HG03469 (cell line): Measurements from ENCODE around the gene HBQ1.
"Not testable (repeated sequence)": the region's sequence is repeated elsewhere in the genome, so short reads cannot be mapped to it uniquely, and the experiment has no call there.

Experiments used
- ATAC-seq: cut with Tn5 transposase; IDR thresholded peaks from one replicate; pipeline ENCODE4 v1.9.1; 2021; ENCODE audit warnings: mild to moderate bottlenecking, moderate library complexity, moderate number of reproducible peaks; ENCODE audit not compliant: unreplicated experiment

HBQ1 gene

GRCh38 chr16:160242-160641, 20.0 kb upstream of the HBQ1 start:
- not testable (repeated sequence) for ATAC-seq

- no peak for ATAC-seq
Observed at GRCh38 chr16:160691-161190, 19.5 kb upstream of the HBQ1 start.

- ATAC-seq: no peak
Observed at GRCh38 chr16:162271-162991, 17.8 kb upstream of the HBQ1 start.

- not testable (repeated sequence) for ATAC-seq
Observed at GRCh38 chr16:163139-163538, 17.1 kb upstream of the HBQ1 start.

GRCh38 chr16:163696-164095, 16.6 kb upstream of the HBQ1 start:
- ATAC-seq: not testable (repeated sequence)

- ATAC-seq: not testable (repeated sequence)
Observed at GRCh38 chr16:164134-164823, 16.0 kb upstream of the HBQ1 start.

- ATAC-seq: no peak
Observed at GRCh38 chr16:164827-165538, 15.3 kb upstream of the HBQ1 start.

GRCh38 chr16:165539-166374, 14.5 kb upstream of the HBQ1 start, which contains the start of gene HBM:
HBM (plus strand) TSS chr16:165978; CDS start chr16:165998, 20 bp downstream.
- no peak for ATAC-seq

- ATAC-seq: no peak
Observed at GRCh38 chr16:166375-167121, 13.7 kb upstream of the HBQ1 start.

GRCh38 chr16:167122-167690, 13.1 kb upstream of the HBQ1 start:
- no peak for ATAC-seq

- no peak for ATAC-seq
Observed at GRCh38 chr16:168424-168823, 11.8 kb upstream of the HBQ1 start.

- no peak for ATAC-seq
Observed at GRCh38 chr16:169014-169413, 11.2 kb upstream of the HBQ1 start.

GRCh38 chr16:170088-170507, 10.2 kb upstream of the HBQ1 start:
- ATAC-seq: not testable (repeated sequence)

- no peak for ATAC-seq
Observed at GRCh38 chr16:170788-171187, 9.5 kb upstream of the HBQ1 start.

- not testable (repeated sequence) for ATAC-seq
Observed at GRCh38 chr16:172374-172941, 7.8 kb upstream of the HBQ1 start, which contains the start of gene HBA2. HBA2 (plus strand) TSS chr16:172876; CDS start chr16:172913, 37 bp downstream.

GRCh38 chr16:173211-173854, 6.9 kb upstream of the HBQ1 start:
- not testable (repeated sequence) for ATAC-seq

- ATAC-seq: not testable (repeated sequence)
Observed at GRCh38 chr16:173928-174769, 6.1 kb upstream of the HBQ1 start.
